ENCODE measurements around the gene BMS1. TPM values are rescaled to one million over a fixed set of nuclear protein-coding genes. Genes with fewer than 3 reads are reported as not detected.

Gene BMS1
- total and polyA plus RNA-seq, 2 donors (not counting 3 experiments of a cell fraction or from before 2014, with no cell fraction given) = 2.8 to 23.4 TPM

DNA sequence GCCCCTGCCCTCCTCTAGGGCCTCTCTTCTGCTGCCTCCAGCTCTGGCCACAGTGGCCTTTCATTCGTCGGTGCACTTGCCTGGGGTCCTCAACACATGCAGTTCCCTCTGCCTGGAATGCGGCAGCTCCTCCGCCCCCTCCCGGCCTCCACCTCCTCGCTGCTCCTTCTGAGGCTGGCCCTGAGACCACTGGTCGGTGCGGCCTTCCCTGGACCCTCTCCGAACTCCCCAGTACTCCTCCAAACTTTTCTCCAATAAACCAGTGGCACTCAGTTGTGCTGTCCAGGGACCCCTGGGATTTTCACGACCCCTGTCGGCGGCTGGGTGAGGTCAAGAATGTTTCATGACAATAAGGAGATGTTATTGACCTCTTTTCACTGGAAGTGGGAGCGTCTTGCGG is 53.5 kb downstream of the BMS1 start:
- no peaks in the 10 kb centered on the region for H3K9me1 ChIP-seq (replicated peaks; ENCODE audit: control insufficient read depth, extremely low read depth, insufficient read depth, low read length)
- intact Hi-C loops (cut with micrococcal nuclease) (no loop called here), dilution Hi-C loops (cut with MboI; ENCODE audit: extremely low pct_ligation_motif_present, low sequenced_read_pairs) (no loop called here)
- H3K4me3 ChIP-seq (replicated peaks in 1 of 3; ENCODE audit: insufficient read depth in 1 of 3, low read depth in 1 of 3, low read length in 3 of 3) = no peak overlapping the region
- TF ChIP-seq EZH2 (IDR thresholded peaks at IDR 0.05; ENCODE audit: borderline replicate concordance, low read depth, low read length, severe bottlenecking) (no peak), MAX (IDR thresholded peaks at IDR 0.05; ENCODE audit: insufficient read depth, insufficient read length) (no peak), MYC (IDR thresholded peaks at IDR 0.05; ENCODE audit: low read depth, low read length) (no peak), GATA2 (IDR thresholded peaks at IDR 0.05; ENCODE audit: insufficient read depth, insufficient read length, low read depth, low read length) (no peak), FOS (IDR thresholded peaks at IDR 0.05; ENCODE audit: borderline replicate concordance, insufficient read depth, low read length) (no peak), POLR2AphosphoS5 (IDR thresholded peaks at IDR 0.05; ENCODE audit: insufficient read depth, low read depth, low read length) (no peak), POLR2A (IDR thresholded peaks at IDR 0.05; ENCODE audit: low read depth, low read length) (no peak), CTCF (IDR thresholded peaks at IDR 0.05; ENCODE audit: extremely low read depth in 1 of 2, insufficient read depth in 1 of 2, low read depth in 1 of 2, low read length in 2 of 2) (no peak), JUN (IDR thresholded peaks at IDR 0.05; ENCODE audit: borderline replicate concordance, insufficient read depth, insufficient read length, low read depth) (no peak)
- H3K9me3 ChIP-seq (replicated peaks; ENCODE audit: control insufficient read depth, insufficient read depth, low read length) = no peaks in the 10 kb centered on the region
- no peak overlapping the region for H3K27ac ChIP-seq (ENCODE audit: insufficient read depth, low read depth, low read length)
- H3K27me3 ChIP-seq (ENCODE audit: control insufficient read depth in 2 of 2, insufficient read depth in 2 of 2, low read length in 2 of 2) = peaks cover 0 to 8% of the 10 kb centered on the region in 2 experiments
- no peak overlapping the region for H3K9ac ChIP-seq (replicated peaks; ENCODE audit: extremely low read depth, insufficient read depth, low read length)
- no peaks in the 10 kb centered on the region for H3K79me2 ChIP-seq (ENCODE audit: control insufficient read depth, insufficient read depth, low read length)
- FAIRE-seq = no peak
- POLR2A ChIA-PET = no interaction called here
- peaks cover 2 to 4% of the 10 kb centered on the region in 2 experiments for H3K36me3 ChIP-seq (ENCODE audit: control insufficient read depth in 2 of 2, extremely low read depth in 1 of 2, insufficient read depth in 2 of 2, low read length in 2 of 2)
- no peak overlapping the region for H2AFZ ChIP-seq (ENCODE audit: low read depth, low read length)
- no peaks in the 10 kb centered on the region for H3K4me1 ChIP-seq (ENCODE audit: control insufficient read depth, extremely low read depth, insufficient read depth, low read length)
- CTCF ChIA-PET = no interaction called here
- no peak overlapping the region for H3K4me2 ChIP-seq (ENCODE audit: insufficient read depth, low read length)
- no TSS peak for BruUV-seq (replicated peaks)
- no peaks in the 10 kb centered on the region for H4K20me1 ChIP-seq (replicated peaks; ENCODE audit: control insufficient read depth, extremely low read depth, insufficient read depth, low read length)
- DNase-seq (ENCODE audit: low read depth, low spot score) = no peak
